ENCODE measurements around the gene SLC25A39. TPM values are rescaled to one million over a fixed set of nuclear protein-coding genes. Genes with fewer than 3 reads are reported as not detected.
"Not testable (repeated sequence)": the region's sequence is repeated elsewhere in the genome, so short reads cannot be mapped to it uniquely, and the experiment has no call there.

SLC25A39 gene
- total RNA-seq, 1 donor from 2014 or later, result 129 TPM

DNA sequence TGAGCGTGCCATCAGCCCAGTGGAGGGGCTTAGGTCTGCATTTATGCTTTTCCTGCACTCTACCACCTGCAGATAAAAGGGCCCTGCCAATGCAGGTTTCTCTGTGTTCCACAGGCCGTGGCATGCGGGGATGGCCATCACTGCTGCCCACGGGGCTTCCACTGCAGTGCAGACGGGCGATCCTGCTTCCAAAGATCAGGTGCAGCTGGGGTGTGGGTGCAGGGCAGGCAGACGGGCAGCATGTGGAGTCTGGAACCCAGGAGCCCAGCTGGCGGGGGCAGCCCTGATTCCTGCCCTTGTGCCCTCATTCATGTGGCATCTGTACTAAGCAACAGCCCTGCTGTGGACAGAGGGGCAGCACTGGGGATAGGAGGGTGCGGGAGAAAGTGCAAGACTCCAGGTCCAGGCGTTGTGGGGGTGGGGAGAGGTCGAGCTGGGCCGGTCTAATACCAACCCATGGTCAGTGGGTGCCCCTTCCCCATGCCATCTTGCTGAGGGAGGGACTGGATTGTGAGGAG is 25.0 kb upstream of the SLC25A39 start:
- ATAC-seq (ENCODE audit: low read depth) (no peak), DNase-seq (no peak)
- Mint-ChIP-seq H3K27me3 (no peaks in the 10 kb centered on the region), H3K36me3 (ENCODE audit: low read depth) (peaks cover 50% of the 10 kb centered on the region), H3K4me1 (peaks cover 65% of the 10 kb centered on the region), H3K9me3 (no peaks in the 10 kb centered on the region), H3K4me3 (no peak overlapping the region), H3K27ac (peak overlapping the region; percentile 18)
- intact Hi-C loops (cut with micrococcal nuclease), result loop anchor here (1.0 to 10.0 kb wide), 8 partner anchors 18 to 965 kb away; partner anchors contain the start of genes G6PC3, HDAC5, HROB and MAP3K14
- TF ChIP-seq, protein P1, sequence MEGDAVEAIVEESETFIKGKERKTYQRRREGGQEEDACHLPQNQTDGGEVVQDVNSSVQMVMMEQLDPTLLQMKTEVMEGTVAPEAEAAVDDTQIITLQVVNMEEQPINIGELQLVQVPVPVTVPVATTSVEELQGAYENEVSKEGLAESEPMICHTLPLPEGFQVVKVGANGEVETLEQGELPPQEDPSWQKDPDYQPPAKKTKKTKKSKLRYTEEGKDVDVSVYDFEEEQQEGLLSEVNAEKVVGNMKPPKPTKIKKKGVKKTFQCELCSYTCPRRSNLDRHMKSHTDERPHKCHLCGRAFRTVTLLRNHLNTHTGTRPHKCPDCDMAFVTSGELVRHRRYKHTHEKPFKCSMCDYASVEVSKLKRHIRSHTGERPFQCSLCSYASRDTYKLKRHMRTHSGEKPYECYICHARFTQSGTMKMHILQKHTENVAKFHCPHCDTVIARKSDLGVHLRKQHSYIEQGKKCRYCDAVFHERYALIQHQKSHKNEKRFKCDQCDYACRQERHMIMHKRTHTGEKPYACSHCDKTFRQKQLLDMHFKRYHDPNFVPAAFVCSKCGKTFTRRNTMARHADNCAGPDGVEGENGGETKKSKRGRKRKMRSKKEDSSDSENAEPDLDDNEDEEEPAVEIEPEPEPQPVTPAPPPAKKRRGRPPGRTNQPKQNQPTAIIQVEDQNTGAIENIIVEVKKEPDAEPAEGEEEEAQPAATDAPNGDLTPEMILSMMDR (IDR thresholded peaks at IDR 0.05), result no peak
- POLR2A ChIA-PET, result interaction anchor here (0.6 to 8.7 kb wide), 7 partner anchors 18 to 207 kb away, joined by 3 to 241 read pairs (median 12); partner anchors contain the start of genes SLC25A39, TMUB2 and UBTF
- CTCF ChIA-PET, result interaction anchor here (1.0 to 12.4 kb wide), 8 partner anchors 14 to 144 kb away, joined by 3 to 108 read pairs (median 6); no protein-coding TSS in a partner anchor

GRCh38 chr17:44348988-44349364 is 24.4 kb upstream of the SLC25A39 start:
- H3K4me1 Mint-ChIP-seq, result peaks cover 70% of the 10 kb centered on the region
- H3K36me3 Mint-ChIP-seq (ENCODE audit: low read depth), result peaks cover 50% of the 10 kb centered on the region
- POLR2A ChIA-PET, result interaction anchor here (0.7 to 8.7 kb wide), 6 partner anchors 21 to 955 kb away, joined by 3 to 241 read pairs (median 18); partner anchors contain the start of genes ATXN7L3, TMUB2 and UBTF
- peak overlapping the region; percentile 89 for H3K27ac Mint-ChIP-seq
- H3K4me3 Mint-ChIP-seq, result peak overlapping the region; percentile 45
- ATAC-seq (ENCODE audit: low read depth) (no peak), DNase-seq (no peak)
- intact Hi-C loops (cut with micrococcal nuclease), result loop anchor here (1.0 to 10.0 kb wide), 6 partner anchors 24 to 966 kb away; partner anchors contain the start of genes G6PC3, HDAC5 and MAP3K14
- CTCF ChIA-PET, result interaction anchor here (1.4 to 12.4 kb wide), 6 partner anchors 13 to 147 kb away, joined by 3 to 108 read pairs (median 6); no protein-coding TSS in a partner anchor
- H3K9me3 Mint-ChIP-seq, result no peaks in the 10 kb centered on the region
- H3K27me3 Mint-ChIP-seq, result no peaks in the 10 kb centered on the region
- TF ChIP-seq, protein P1 (IDR thresholded peaks at IDR 0.05), result no peak

DNA sequence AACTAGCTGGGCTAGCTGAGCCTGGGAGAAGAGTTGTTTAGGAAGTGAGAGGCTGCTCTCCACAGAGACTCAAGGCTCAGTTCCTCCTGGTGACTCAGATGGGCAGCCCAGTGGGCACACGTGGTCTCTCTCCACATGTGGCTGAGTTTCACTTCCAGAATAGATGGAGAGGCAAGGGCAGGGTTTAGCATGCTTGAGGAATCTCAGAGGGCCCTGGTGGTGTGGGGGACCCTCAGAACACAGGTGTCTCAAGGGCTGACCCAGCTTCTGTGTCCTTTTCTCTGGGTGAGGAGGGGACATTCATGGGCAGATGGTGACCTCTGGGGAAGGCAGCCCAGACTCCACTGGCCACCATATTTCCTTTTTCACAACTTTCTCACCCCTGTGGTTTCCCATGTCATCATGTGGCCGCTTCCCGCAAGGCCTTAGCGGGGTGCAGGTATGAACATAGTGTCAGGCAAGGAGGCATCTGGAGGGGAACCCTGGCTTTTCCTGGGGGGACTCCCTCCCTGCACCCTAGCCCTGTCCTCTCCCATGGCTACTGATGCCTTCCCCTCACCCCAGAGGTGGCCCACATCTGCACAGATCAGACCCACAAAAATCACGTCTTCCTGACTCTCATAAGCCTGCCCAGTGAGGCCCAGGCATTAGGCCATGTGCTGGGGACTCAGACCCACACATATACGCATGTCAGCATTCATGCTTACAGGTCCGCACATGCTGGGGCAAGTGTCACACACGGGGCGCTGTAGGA is 23.8 kb upstream of the SLC25A39 start:
- H3K4me3 Mint-ChIP-seq, result peak overlapping the region; percentile 45
- ATAC-seq (ENCODE audit: low read depth), result peak; percentile 69

DNA sequence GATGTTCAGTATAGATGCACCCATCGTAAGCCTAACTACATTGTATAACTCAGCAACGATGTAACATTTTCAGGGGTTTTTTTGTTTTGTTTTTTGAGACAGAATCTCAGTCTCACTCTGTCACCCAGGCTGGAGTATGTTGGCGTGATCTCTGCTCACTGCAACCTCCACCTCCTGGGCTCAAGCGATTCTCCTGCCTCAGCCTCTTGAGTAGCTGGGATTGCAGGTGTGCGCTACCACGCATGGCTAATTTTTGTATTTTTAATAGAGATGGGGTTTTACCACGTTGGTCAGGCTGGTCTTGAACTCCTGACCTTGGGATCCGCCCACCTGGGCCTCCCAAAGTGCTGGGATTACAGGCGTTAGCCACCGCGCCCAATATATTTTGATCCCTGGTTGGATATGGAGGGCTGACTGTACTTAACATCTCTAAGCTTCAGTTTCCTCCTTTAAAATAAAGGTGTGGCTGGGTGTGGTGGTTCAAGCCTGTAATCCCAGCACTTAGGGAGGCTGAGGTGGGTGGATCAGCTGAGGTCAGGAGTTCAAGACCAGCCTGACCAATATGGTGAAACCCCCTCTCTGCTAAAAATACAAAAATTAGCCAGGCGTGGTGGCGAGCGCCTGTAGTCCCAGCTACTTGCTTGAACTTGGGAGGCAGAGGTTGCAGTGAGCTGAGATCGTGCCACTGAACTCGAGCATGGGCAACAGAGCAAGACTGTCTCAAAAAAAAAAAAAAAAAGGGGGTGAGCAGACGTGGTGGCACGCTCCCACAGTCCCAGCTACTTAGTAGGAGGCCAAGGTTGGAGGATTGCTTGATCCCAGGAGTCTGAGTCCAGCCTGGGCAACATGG is 22.8 kb upstream of the SLC25A39 start:
- Mint-ChIP-seq H3K4me3 (peak overlapping the region; percentile 97), H3K4me1 (peaks cover 66% of the 10 kb centered on the region), H3K27ac (peak overlapping the region; percentile 89), H3K36me3 (ENCODE audit: low read depth) (peaks cover 43% of the 10 kb centered on the region)
- peak; percentile 19 for ATAC-seq (ENCODE audit: low read depth)
- ChIA-PET POLR2A (interaction anchor here (0.5 to 8.7 kb wide), 21 partner anchors 13 to 1544 kb away, joined by 3 to 241 read pairs (median 7); partner anchors contain the start of genes ATXN7L3, HDAC5, LSM12 and SLC25A39), CTCF (interaction anchor here (0.7 to 12.4 kb wide), 9 partner anchors 16 to 179 kb away, joined by 3 to 108 read pairs (median 4); partner anchors contain the start of gene FAM171A2)
- intact Hi-C loops (cut with micrococcal nuclease), result loop anchor here (1.0 to 10.0 kb wide), 6 partner anchors 22 to 967 kb away; partner anchors contain the start of genes G6PC3, HDAC5 and MAP3K14
- not testable (repeated sequence) for DNase-seq, H3K9me3 Mint-ChIP-seq, H3K27me3 Mint-ChIP-seq

More for the DNA sequence above, 23.8 kb upstream of the SLC25A39 start:
- ChIA-PET POLR2A (interaction anchor here (0.6 to 8.7 kb wide), 16 partner anchors 15 to 955 kb away, joined by 3 to 241 read pairs (median 8); partner anchors contain the start of genes ATXN7L3, HDAC5, LSM12 and SLC25A39), CTCF (interaction anchor here (0.7 to 12.4 kb wide), 10 partner anchors 13 to 180 kb away, joined by 3 to 108 read pairs (median 4); partner anchors contain the start of gene FAM171A2)
- H3K36me3 Mint-ChIP-seq (ENCODE audit: low read depth), result peaks cover 50% of the 10 kb centered on the region
- H3K27ac Mint-ChIP-seq, result peak overlapping the region; percentile 89
- intact Hi-C loops (cut with micrococcal nuclease), result loop anchor here (1.0 to 10.0 kb wide), 6 partner anchors 23 to 966 kb away; partner anchors contain the start of genes G6PC3, HDAC5 and MAP3K14
- no peaks in the 10 kb centered on the region for H3K9me3 Mint-ChIP-seq
- H3K27me3 Mint-ChIP-seq, result no peaks in the 10 kb centered on the region
- peaks cover 71% of the 10 kb centered on the region for H3K4me1 Mint-ChIP-seq
- peak; percentile 72 for DNase-seq
- TF ChIP-seq, protein P1 (IDR thresholded peaks at IDR 0.05), result no peak

Data from activated B cell treated with CpG ODN at 0.5 μM for 24 hours (primary cell).